GM18505 (cell line): ENCODE measurements around the gene EVL.

Experiments
- ATAC-seq: cut with Tn5 transposase; IDR thresholded peaks from one replicate; pipeline ENCODE4 v1.9.1; 2021; ENCODE audit not compliant: unreplicated experiment
- POLR2A ChIP-seq: IDR thresholded peaks from 4 replicates; pipeline ENCODE4 v1.6.1; 2011; ENCODE audit warnings: borderline replicate concordance; ENCODE audit not compliant: insufficient read depth, insufficient read length; ENCODE audit errors: extremely low read depth

EVL gene

GRCh38 chr14:100132161-100132902, 67.1 kb downstream of the EVL start:
- no peak for ATAC-seq
- TF ChIP-seq POLR2A: no peak

GRCh38 chr14:100132903-100133510, 67.8 kb downstream of the EVL start:
- TF ChIP-seq POLR2A: no peak
- no peak for ATAC-seq

DNA sequence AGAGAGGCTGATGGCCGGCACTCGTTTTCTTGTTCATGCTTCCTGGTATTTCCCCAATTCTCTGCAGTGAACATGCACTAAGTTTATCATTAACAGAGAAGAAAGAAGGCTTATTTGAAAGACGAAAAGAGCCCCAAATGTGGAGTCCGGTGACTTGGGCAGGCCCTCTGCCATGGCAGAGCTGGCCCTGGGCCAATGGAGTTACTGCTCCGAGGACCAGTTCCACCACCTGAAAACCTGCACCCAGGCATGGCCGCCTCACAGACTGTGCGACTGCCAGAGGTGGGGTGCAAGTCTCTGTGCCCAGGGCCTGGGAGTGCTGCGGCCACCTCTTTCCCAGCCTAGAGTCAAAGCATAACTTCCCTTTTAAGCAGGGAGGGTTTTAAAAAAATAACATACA, 69.4 kb downstream of the EVL start:
- ATAC-seq: no peak
- TF ChIP-seq POLR2A: no peak

DNA sequence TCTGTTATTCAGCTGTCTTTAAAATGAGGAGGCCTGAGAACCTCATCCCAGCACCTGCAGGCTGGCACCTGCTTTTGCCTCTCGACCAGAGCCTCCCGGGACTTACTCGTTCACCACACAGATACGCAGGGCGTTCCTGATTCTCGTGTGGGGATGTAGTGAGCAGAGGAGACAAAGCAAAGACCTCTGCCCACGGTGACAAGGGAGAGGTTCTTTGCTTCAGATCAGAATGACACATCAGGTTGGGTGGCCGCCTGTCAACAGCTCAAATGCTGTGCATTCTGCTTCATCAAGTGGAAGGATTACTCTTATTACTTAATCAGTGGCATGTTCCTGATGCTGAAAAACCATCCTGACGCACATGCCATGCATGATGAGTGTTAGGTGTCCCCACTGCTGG, 69.9 kb downstream of the EVL start:
- TF ChIP-seq POLR2A: no peak
- ATAC-seq: no peak

GRCh38 chr14:100135784-100136183, 70.6 kb downstream of the EVL start:
- no peak for TF ChIP-seq POLR2A
- ATAC-seq: no peak

DNA sequence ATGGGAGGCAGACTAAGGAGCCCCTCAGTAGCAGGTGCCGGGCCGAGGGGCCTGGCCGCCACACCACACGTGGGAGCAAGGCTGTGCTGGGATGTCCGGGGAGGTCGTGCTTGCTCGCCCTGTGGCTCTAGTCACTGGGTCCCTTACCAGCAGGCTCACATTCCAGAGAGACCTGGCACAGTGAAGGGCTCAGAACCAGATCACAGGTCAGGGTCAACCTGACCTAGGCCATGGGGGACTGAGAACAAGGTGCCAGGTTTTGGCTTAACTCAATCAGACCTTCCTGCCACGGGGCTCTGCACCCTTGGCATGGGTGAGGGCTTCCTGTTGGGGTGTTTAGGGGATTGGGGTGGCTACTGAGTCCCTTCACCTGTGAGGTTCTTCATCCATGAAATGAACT, 72.0 kb downstream of the EVL start:
- no peak for ATAC-seq
- TF ChIP-seq POLR2A: no peak

DNA sequence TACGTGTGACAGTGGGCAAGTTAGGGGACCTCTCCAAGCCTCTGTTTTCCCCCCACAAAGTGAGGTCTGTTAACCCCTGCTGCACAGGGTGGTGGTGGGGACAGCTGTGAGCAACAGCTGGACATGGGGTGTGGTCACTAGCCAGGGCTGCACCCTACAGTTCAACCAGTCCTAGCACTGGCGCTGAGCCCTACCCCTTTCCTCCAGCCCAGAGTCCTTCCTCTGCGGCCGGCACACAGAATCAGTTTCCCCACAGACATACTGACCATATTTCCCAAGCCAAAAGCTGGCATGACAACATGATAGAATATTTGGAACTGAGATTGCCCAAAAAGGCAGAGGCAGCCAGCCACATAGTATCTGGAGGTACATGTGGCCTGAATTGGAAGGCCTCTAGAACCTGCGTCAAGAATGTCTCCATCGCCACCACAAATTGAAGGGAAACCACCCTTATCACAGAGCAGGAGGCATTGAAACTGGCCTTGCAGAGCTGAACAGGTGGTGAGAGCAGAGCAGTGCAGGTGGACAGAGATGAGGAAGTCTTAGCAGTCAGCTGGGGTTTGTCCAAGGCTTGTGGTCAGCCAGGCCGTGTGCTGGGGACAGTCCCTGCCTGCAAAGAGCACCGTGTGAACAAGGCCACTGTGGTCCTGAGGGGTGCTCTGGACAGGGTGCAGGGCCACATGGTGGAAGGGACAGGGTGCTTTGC, 73.0 kb downstream of the EVL start:
- no peak for ATAC-seq
- TF ChIP-seq POLR2A: no peak

DNA sequence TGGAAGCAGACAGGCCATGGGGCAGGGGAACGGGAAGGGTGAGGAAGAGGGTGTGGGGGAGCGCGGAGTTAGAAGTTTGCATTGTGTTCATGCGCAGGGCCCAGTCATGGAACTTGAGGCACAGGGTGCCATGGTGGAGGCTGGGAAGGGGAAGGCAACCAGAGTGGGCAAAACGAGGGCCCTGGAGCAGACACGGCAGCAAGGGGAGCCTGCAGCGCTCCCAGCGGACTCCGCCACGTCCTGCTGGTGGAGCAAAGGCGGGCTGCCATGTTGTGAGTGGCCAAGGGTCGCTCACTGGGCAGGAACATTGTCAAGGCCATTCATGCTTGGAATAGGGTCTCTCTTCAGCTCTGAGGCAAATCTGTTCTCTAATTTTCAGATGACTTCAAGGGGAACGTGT, 73.7 kb downstream of the EVL start:
- no peak for TF ChIP-seq POLR2A
- no peak for ATAC-seq

DNA sequence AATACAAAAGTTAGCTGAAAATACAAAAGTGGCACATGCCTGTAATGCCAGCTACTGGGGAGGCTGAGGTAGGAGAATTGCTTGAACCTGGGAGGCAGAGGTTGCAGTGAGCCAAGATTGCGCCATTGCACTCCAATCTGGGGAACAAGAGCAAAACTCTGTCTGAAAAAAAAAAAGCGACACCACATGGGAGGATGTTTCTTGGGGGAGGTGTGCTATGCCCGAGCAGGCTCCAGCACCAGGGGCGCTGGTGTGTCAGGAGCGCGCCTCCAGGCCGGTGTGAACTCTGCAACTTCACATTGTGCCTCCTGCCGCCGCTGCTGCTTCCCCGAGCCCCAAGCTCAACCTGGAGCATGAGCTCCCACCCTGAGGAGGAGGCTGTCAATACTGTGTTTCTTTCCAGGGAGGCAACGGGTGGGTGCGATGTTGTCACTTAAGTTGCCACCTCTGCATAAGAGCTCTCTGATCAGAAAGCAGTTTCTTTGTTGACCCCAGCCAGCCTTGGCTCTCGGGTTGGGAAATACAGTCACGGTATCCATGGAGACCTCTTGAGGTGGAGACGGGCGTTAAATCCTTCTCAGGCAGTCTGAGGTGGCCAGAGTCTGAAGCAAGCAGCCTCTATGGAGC, 75.3 kb downstream of the EVL start:
- TF ChIP-seq POLR2A: no peak
- no peak for ATAC-seq

DNA sequence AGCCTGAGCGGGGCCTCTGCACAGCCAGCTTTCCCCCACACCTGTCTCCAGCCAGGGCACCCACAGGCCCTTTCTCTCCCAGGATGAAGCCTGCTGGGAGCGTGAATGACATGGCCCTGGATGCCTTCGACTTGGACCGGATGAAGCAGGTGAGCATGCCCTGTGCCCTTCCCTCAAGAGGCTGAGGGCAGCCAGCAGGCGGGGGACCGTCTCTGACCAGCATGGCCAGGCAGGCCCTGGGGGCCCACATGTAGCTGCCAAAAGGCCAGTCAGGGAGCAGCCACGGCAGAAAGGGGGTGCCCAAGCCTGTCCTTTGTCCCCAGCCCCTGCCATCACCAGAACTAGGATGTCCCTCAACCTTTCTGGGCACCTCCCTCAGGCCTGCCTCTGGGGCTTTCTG, 75.9 kb downstream of the EVL start:
- no peak for ATAC-seq
- no peak for TF ChIP-seq POLR2A

DNA sequence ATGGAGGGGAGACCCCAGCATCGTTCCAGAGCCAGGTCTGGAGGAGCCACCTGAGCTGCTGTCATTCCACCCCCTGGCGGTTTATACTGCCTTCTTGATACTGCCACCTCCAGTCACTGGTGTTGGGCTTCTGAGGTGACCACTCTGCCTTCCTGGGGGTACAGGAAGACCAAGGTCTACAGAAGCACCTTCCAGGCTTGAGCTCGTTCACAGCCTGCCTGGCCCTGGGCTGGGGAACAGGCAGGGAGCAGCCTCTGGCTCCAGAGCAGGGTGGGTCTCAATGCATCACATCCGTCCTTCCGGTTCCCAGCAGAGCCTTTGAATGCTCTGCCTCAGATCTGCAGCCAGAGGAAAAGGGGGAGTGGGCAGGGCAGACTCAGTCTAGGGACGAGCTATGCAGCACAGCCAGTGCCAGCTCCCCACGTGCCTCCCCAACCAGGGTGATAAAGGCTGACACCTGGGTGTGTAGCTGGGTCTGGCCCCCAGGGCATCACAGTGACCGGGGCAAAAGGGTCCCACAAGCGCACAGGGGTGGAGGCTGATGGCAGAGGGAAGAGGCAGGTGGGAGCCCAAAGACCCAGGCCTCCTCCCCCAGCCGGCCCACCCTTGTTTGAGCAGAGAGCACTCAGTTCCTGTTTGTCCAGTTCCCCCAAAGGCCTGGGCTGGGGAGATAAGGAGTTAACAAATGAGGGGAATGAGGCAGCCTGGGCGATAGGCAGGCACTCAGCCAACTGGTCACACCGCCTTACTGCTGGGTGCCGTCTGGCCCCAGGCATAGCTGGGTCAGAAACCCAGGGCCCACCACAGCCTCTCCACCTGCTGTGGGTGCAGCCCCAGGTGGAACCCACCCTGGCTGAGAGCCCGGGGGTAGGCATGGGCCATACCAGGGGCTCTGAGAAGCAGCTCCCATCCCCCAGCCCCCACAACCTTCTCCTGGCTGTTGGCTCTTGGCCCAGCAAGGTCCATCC, 77.1 kb downstream of the EVL start:
- no peak for TF ChIP-seq POLR2A
- ATAC-seq: no peak

GRCh38 chr14:100143523-100143922, 78.3 kb downstream of the EVL start:
- TF ChIP-seq POLR2A: no peak
- no peak for ATAC-seq

GRCh38 chr14:100143934-100144333, 78.7 kb downstream of the EVL start:
- no peak for TF ChIP-seq POLR2A
- ATAC-seq: no peak

DNA sequence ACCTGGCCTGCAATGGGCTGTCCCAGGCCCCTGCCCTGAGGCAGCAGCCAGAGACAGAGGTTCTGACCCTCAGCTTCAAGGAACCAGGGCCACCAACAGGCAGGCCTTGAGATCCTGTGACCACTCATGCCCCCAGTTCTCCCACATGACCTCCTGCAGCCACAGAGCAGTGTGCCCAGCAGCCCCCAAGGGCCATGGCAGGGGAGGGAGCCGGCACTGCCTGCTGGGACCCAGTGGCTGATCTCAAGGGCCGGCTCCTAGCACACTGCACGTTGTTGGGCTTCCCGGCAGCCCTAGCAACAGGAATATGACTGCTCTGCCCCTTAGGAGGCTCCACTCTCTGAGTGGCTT, 79.4 kb downstream of the EVL start:
- TF ChIP-seq POLR2A: no peak
- no peak for ATAC-seq
